Ramos (cell line): Measurements from ENCODE around the gene ZBTB20.

ENCODE experiments used
- in situ Hi-C: fragments of 300-500 bp; cut with MboI; formaldehyde crosslinking; loops from one replicate; pipeline ENCODE4 v1.14.3; 2022; ENCODE audit warnings: low sequenced_read_pairs; ENCODE audit not compliant: unreplicated experiment

Gene ZBTB20

DNA sequence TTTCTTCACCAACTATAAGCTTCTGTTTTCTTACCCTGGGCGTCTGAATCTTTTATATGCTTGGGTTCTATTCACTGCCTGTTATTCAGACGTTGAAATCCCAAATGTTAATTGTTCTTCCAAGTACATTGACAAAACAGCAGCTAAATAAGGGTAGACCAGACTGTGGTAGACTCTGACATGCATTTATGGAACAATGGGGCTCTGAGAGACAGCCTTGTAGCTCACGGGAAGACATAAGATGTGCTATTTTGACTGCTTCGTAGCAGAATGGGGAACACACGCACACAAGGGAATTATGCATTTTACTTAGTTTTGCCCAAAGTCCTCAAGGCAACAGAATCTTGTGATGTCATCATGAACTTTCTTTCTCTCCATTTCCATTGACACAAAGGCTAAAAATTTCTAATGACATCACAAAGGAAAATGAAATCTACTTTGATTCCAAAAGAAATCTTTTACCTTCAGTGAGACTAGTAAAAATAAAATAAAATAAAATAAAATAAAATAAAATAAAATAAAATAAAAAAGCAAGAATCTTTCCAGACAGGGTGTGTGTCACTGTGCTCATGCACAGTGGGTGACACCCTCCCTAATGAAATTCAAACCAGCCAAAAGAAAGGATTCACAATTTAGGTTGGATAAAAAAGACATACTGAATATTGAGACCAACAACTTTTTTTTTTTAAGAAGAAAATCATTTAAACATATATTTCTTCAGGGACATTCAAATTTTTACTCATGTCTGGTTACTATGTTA, 346.6 kb downstream of the ZBTB20 start:
- in situ Hi-C loops: no loop called here

DNA sequence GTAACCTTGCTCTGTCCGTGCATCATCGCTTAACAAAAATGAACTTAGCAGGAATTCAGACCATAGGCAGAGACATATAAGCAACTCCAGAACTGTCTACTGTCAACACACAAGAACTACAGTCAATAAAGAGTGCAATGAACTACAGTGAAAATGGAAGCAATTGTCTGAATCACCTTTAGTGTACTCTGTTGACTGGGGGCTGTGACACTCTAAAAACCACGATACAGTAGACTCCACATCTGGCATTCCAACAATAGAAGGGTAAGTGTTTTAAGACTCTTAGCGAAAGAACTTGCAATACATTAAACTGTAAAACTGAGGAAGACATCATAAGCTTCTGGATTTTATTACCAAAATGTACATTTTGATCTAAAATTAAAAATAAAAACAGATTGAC, 347.3 kb downstream of the ZBTB20 start:
- in situ Hi-C loops: no loop called here

DNA sequence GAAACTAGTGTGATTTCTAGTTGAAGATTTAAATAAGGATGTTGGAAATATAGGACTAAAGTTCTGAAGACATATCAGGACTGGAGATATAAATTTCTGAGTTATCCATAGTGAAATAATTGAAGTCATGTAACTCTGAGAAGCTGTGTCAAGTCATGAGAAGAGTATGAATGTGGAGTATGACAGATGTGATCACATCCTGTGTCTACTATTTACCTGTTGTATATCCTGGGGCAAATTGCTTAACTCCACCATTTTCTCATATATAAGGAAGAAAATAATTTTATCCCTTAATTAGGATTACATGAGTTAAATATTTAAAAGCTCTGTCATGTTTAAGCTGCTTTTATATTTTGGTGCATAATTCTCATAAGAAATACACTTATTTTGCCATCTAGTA, 350.3 kb downstream of the ZBTB20 start:
- in situ Hi-C loops: no loop called here

DNA sequence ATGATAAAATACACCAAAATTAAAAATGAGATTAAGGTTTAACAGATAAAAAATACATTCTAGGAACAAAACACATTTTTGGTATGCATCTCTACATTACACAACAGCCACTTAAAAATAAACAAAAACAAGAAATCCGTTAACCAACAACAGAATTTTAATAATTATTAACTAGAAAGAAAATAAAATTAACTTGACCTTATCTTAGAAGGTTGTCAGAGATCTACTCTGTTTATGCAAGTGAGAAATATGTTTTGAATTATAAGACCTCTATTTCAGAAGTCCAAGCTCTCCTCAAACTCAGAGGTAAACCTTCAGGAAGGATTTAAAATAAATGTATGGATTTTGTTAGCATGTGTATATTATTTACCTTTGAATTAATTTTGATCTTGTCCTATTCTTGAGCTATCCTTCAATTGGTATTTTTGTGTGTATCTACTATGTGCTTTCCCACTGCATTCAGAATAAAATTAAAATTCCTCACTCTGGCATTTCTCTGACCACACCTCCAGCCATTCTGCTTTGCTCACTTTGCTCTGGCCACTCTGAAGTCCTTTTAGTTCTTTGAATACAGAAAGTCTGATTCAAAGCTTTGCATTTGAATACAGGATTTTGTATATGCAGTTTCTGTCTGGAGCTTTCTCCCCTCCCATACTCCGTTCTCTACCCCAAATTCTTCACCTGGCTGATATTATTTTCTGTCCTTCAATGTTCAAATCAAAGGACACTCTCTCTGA, 352.0 kb downstream of the ZBTB20 start:
- in situ Hi-C loops: no loop called here

DNA sequence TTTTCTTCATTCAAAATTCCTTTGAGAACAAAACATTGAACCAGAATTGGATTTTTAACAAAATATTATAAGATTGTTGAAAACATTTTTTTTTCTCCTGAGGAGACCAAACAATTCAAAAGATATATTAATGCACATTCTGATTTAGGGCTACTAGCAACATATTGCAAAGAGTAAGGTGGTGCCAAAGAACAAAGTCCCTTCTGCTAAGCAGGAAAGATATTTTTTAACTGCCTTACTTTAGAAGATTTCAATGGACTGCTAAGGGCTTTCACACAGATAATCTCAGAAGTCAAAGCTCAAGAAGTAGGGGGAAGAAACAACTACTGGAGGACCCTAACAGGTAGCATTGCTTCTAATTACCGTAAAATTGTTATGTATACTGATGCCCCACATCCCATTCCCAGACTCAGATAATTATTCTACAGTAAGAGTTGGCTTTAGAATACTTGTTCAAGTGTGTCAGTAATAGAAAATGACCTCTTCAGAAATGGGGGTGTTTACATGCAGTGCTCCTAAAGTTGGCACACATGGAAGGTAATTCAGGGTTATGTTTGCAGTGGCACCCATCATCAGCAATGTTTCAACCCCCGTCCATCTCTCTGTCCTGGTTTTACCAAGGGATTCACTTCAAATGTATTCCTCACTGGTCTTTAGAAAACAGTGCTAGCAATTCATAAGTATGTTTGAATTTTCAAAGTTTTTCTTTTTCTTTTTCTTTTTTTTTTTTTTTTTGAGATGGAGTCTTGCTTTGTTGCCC, 354.7 kb downstream of the ZBTB20 start:
- in situ Hi-C loops: no loop called here

DNA sequence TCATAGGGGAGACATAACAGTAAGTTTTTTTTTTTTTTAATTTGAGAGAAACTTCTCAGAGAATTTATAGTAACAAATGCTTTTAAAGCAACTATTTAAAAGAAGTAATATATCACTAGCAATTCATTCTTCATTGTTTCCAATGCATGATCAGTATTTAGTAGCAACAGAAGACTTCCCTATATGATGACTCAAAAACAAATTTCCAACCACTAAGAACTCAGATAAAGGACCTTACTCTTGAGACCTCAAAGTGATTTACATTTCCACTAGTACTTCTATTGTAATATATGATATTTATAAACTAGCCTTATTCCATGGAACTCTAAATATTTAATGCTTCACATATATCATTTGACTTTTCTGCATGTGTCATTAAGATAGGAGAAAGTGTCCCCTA, 356.3 kb downstream of the ZBTB20 start:
- in situ Hi-C loops: no loop called here

DNA sequence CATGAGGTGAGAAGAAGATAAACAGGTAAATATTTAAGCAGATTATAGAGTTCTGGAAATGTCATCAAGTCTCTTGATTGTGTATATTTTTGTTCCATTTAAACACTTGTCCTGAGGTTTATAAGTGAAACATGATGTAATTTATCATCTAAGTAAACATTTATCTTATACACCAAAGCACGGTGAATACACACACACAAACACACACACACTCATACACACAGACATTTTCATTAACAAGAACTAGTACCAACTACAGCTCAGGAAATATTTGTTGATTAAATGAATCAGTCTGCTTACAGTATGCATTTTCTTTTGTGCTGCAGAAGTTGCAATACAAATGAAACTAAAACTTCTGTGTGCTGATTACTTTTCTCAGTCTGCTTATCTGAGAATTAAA, 357.3 kb downstream of the ZBTB20 start:
- in situ Hi-C loops: no loop called here

DNA sequence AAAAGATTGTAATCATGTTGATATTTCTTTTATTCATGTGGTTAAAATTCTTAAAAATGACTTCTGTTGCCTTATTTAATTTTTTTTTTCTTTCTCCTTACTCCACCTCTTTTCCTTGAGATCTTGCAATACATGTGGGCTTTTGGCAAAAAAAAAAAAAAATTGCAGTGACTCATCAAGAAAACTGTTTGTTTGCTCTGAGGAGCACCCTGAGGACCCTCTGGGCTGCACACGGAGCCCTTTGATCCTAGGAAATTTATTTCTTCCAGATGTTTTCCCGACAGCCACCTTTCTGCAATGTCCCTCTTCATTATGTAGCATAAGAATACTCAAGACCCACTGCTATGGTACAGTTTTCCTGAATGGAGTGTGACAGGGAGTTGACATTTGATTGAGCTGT, 371.7 kb downstream of the ZBTB20 start:
- in situ Hi-C loops: no loop called here

DNA sequence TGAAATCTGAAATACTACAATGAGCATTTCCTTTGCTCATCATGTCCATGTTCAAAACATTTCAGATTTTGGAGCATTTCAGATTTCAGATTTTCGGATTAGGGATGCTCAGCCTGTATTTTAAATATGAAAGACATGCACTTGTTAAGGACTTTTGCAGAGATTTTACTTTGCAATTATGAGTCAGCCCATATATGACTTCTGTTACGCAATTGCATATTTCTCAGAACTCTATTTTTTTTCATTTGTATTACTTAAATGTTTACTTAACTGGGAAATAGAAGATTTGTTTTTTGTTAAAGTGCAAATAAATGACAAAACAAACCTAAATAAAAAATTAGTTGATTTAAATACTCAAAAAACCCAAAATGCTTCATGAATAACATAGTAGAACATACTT, 376.2 kb downstream of the ZBTB20 start:
- in situ Hi-C loops: no loop called here

DNA sequence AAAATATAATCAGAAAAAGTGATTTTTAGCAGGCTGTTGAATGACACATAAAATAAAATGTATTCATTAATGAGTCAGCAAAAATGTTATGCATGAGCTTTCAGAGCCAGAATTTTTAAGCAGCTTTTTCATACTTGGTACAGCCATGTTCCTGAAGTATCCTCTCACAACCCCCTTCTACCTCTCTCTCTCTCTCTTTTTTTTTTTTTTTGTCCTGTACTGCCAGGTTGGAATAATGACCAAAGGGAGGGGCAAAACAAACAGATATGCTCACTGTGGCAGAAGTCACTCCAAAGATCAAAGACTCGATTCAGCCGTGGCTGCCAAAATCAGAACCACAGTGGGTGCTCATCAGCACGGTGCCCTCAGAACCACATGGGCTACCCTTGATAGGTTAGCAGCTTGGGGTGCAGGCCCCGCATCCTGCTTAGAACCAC, 383.0 kb downstream of the ZBTB20 start:
- in situ Hi-C loops: no loop called here

DNA sequence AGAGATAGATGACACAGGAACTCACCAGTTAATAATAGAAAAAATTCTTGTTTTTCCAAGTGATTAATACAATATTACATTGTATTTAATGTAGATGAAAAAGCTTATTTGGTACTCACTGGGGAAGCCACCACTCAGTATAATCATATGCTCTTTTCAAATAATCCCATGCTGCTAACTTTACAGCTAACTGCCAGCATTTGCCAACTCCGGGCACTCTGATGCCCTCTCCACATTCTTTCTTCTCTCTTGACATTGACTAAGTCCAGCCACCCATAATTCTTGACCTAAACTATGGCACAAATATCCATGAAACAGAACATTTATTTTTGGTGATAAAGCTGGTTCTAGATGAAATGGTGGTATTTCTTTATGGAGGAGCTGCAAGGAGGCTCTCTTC, 384.9 kb downstream of the ZBTB20 start:
- in situ Hi-C loops: no loop called here

DNA sequence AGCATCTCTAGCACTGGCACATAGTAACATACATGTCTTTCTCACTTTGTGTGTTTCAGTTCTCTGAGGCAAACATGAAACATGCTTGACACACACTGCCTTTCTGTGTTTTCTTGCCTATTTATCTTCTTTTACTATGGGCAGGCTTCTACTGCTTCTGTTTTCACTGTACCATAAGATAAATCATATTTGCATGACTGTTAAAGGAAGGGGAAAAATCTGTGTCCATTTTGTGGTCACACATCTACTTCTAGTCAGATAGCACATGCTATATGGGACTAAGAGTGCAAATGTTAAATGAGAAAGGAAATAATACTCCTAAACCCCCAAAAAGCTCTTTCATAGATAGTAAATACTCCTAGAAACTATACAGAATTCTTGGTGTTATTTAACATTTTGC, 386.4 kb downstream of the ZBTB20 start:
- in situ Hi-C loops: no loop called here

DNA sequence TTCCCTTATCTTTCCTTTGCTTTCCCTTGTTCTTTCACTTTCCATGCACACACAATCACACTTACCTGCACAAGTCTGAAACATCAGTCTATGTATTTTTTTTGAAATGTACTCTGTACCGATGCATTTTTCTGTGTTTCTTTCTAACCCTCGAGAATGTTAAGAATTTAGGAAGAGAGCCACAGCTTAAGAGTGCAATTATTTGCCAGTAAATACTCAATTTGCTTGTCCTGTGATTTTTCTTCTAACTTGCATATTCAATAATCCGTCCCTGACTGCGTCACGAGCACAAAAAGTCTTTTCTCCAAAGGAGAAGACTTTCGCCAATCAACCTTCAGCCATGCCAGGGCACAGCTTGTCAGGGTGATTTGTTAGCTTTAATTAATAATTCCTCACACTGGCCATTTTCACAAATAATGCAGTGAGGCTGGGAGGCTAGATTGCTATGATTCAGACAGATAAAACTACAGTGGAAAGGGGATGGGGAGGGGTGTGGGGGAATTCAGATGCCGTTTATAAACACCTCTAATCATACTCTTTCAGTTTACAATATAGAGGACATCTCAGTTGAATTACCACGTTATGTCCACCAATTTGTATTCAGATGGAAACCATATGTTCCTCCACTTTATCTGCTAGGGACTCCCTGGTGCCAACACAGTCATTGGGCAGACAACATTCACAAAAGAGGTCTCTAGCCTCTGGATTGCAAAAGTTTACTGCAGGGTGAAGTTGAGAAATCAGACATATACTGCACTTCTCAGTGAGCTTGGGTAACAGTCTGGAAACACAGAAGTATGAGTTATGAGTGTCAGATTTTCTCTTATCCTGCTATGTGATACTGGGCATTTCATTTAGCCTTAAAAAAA, 388.0 kb downstream of the ZBTB20 start:
- in situ Hi-C loops: no loop called here

DNA sequence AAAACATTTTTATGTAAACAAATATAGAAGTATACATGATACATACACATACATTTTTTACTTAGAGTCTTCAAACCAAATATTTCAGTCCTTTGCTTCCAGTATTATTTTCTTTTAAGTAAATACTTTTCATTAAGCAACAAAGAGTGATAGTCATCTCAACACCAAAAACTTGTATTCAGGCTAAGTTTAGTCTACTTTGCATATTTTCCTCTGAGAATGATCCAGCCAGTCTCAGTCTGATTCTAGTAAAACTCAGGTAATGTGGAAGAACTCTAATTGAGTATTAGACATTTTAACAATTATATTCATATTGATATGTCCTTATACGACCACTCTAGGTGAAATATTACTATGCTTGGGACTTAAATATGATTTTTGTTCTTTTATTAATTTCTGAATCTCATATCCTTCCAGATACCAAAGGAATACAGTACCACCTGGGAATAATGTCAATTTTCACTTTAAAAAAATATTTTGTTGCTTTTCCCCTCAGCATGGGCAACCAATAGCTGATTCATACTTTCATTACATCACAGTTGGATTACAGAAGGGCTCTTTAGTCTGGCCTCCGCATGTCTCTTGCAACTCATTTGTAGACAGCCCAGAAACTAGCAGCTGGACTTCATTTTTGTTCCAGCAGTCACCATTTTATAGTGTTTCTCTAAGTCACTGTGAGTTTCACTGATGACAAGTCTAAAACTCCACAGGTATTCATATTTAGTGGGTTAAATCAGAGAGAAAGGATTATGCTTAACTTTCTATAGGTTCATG, 390.4 kb downstream of the ZBTB20 start:
- in situ Hi-C loops: no loop called here

DNA sequence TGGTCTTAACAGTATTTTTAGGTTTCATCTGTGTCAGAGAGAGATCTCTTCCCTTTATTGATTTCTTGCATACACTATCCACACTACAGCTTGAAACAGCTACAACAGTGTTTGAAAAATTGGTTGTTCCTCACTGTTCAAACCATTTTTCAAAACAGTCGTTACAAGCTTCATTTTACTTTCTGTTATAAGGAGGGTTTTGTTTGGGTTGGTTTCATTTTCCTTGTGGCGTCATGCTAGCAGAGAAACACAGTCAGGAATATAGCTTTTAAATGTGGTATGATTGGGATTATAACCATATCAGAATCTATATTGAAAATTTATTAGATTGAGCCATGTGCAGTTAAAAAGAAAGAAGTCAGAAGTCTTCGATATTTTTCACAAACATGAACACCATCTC, 400.6 kb downstream of the ZBTB20 start:
- in situ Hi-C loops: no loop called here

DNA sequence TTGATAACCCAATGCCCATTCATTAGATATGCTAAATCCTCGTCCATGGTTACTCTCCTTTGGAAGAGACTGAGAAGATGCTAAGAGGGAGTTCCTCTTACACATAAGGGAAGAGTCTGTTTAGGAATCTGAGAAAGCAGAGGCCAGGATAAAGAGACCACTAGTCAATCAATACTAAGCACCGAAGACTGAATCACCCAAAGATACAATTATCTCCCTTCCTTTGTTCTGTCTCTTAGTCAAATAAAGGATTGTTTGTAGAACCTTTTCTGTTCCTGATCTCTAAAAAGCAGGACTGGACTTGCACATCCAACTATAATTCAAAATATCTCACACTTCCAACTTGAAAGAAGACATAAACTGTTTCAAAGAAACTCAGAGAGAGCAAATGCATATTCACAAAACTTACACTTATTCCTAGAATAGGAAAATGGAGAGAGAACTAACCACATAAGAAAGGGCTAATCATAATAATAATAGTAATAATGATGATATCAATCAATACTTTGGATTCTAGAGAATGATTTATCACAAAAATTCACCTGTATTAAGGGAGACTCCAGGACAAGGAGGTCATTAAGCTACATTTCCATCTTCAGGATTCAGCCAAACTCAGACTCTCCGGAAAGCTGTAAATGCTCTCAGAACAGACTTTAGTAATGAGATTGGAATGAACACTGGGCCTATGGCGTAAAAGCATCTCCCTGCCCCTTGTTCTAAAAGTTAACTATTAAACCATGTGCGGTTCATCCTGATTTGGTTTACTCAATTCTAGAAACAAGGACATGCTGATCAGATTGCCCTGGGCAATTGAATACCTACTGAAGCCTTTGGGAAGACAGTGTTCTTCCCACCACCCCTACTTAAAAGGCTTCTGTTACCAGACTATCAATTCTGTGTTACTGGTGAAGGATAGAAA, 401.5 kb downstream of the ZBTB20 start:
- in situ Hi-C loops: no loop called here

DNA sequence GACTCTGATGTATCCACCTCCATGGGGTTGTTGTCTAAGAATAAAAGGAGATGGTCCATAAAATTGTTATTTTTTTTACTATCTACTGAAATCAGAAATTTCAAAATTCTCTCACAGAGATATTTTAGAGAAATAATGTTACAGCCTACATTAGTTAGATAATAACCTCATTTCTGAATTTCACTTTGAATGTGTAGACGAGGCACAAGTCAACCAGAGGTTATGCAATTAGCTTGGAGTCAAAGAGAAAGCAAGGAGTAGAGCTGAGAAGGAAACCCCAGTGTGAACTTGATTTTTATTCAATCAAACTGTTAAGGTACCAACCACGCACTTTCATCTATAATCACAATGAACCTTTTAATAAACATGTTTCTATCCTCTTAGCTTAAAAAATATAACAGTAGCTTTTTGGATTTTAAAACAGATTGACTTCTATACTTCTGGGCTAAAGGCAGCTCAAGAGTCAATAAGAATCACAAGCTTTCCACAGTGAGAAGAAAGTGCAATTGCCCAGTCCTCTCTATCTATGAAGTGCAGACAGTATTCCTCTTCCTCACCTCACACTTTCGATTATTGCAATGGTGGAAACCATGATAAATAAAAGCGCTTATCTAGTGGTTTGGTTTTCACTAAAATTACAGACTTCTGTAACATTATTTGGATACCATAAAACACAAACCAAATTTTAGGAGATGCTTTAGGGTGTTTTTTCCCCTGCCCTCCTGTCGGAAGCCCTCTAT, 403.2 kb downstream of the ZBTB20 start:
- in situ Hi-C loops: no loop called here

DNA sequence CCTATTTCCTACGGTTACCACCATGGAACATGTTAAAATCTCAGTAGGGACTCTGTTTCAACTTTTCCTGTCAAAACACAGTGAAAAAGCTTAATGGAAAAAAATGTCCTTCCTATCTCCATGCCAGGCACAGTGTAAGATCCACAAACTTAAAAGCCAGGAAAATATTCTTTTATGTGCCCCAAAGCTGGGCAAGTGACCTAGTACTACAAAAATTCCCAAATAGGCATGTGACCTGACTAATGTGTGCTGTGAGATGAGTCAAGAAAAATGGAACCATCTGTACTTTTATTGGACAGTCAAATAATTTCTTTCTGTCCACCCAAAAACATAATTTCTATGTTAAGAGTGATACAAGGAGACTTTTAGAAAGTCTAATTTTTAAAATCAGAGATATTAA, 406.0 kb downstream of the ZBTB20 start:
- in situ Hi-C loops: no loop called here
